RWPE2 (cell line): ENCODE data around the gene PRM1.

ENCODE experiments used
- ATAC-seq: fragments of 200-7000 bp; cut with Tn5 transposase; 3 replicates; pipeline ENCODE4 v1.9.1; 2021; ENCODE audit warnings: low read depth
- DNase-seq: peaks from one replicate; pipeline ENCODE4 v3.0.0-alpha.2; 2020; ENCODE audit warnings: low spot score
- H3K27ac ChIP-seq: fragments of 450-650 bp; 2 replicates; pipeline ENCODE4 v1.5.1; 2017; ENCODE audit warnings: mild to moderate bottlenecking; ENCODE audit not compliant: poor library complexity, severe bottlenecking
- H3K27me3 ChIP-seq: fragments of 250-450 bp; sonication (Bioruptor Pico); 2 replicates; pipeline ENCODE4 v1.5.1; 2021; ENCODE audit warnings: mild to moderate bottlenecking, moderate library complexity; ENCODE audit not compliant: insufficient read depth, poor library complexity, severe bottlenecking
- H3K36me3 ChIP-seq: fragments of 250-450 bp; sonication (Bioruptor Pico); 2 replicates; pipeline ENCODE4 v1.5.1; 2020; ENCODE audit warnings: low read depth, mild to moderate bottlenecking, moderate library complexity
- H3K4me1 ChIP-seq: fragments of 250-450 bp; sonication (Bioruptor Pico); 2 replicates; pipeline ENCODE4 v1.5.1; 2021; ENCODE audit warnings: mild to moderate bottlenecking, moderate library complexity; ENCODE audit not compliant: insufficient read depth, poor library complexity, severe bottlenecking
- H3K4me3 ChIP-seq: fragments of 250-450 bp; sonication (Bioruptor Pico); 2 replicates; pipeline ENCODE4 v1.5.1; 2021; ENCODE audit warnings: mild to moderate bottlenecking, moderate library complexity; ENCODE audit not compliant: severe bottlenecking
- H3K9me3 ChIP-seq: fragments of 250-450 bp; sonication (Bioruptor Pico); 2 replicates; pipeline ENCODE4 v1.5.1; 2021; ENCODE audit warnings: mild to moderate bottlenecking, moderate library complexity; ENCODE audit not compliant: severe bottlenecking
- TF ChIP-seq, protein P1 (sequence below): fragments of 450-650 bp; IDR thresholded peaks from one replicate; pipeline ENCODE4 v1.5.1; 2017; ENCODE audit warnings: mild to moderate bottlenecking, moderate library complexity; ENCODE audit not compliant: poor library complexity, severe bottlenecking

PRM1 gene

DNA sequence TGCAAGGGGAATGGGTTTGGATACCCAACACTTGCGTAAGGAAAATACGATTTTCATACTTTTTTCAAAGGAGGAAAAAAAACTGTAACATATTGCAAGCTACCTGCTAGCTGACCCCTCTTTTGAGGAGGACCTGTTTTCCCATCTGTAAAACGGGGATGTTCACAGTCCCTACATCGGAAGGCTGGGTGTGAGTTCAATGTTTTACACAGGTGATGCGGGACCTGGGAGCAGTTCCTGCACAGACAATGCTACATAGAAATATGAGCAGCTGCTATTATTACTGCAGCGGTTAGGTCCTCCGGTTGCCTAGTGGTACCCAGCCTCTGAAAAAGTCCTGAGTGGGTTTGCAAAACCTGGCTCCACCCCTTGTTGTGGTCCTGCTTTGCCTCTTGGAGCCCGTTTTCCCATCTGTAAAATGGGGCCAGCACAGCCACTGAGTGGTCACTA is 28.6 kb downstream of the PRM1 start:
- Histone ChIP-seq H3K36me3 (no peaks in the 10 kb centered on the region), H3K4me1 (no peaks in the 10 kb centered on the region), H3K27ac (no peak overlapping the region), H3K4me3 (no peak overlapping the region), H3K27me3 (no peaks in the 10 kb centered on the region), H3K9me3 (no peaks in the 10 kb centered on the region)
- DNase-seq (no peak), ATAC-seq (no peak)
- TF ChIP-seq, protein P1, sequence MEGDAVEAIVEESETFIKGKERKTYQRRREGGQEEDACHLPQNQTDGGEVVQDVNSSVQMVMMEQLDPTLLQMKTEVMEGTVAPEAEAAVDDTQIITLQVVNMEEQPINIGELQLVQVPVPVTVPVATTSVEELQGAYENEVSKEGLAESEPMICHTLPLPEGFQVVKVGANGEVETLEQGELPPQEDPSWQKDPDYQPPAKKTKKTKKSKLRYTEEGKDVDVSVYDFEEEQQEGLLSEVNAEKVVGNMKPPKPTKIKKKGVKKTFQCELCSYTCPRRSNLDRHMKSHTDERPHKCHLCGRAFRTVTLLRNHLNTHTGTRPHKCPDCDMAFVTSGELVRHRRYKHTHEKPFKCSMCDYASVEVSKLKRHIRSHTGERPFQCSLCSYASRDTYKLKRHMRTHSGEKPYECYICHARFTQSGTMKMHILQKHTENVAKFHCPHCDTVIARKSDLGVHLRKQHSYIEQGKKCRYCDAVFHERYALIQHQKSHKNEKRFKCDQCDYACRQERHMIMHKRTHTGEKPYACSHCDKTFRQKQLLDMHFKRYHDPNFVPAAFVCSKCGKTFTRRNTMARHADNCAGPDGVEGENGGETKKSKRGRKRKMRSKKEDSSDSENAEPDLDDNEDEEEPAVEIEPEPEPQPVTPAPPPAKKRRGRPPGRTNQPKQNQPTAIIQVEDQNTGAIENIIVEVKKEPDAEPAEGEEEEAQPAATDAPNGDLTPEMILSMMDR, result no peak

DNA sequence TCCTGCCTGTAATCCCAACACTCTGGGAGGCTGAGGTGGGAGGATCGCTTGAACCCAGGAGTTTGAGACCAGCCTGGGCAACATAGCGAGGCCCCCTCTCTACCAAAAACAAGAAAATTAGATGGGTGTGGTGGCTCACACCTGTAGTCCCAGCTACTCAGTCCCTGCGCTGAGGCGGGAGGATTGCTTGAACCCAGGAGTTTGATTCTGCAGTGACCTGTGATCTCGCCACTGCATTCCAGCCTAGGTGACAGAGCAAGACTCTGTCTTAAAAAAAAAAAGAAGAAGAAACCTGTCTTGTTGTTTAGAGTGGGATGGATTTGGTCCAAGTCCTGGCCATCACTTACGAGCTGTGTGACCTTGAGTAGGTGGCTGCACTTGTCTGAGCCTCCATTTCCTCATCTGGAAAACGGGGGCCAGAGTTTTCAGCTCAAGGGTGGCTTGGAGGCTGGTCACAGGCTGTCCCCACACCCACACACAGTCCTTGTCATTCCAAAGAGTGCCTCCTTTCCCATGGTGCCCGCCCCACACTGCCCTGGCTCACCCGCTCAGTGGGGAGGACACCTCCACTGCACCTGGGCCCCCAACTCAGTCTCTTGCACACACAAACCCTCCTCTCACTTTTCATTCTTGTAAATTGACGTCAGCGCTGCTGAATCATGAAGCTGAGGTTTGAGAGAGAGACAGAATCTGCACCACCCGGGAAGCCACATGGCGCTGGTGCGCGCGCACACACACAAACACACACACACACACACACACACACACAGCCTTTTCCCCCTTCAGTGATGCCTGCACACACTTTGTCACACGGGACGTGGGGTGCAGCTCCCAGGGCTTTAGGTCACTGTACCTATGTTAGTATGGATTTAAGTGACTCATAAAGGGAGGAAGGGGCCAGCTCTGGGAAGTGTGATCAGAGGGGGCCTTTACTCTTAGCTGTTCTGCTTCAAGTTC is 29.3 kb downstream of the PRM1 start:
- no peak for DNase-seq
- H3K4me1 ChIP-seq, result no peaks in the 10 kb centered on the region
- no peak for ATAC-seq
- H3K9me3 ChIP-seq, result no peaks in the 10 kb centered on the region
- H3K27me3 ChIP-seq, result no peaks in the 10 kb centered on the region
- no peaks in the 10 kb centered on the region for H3K36me3 ChIP-seq
- TF ChIP-seq, protein P1, result no peak
- H3K4me3 ChIP-seq, result no peak overlapping the region
- no peak overlapping the region for H3K27ac ChIP-seq

DNA sequence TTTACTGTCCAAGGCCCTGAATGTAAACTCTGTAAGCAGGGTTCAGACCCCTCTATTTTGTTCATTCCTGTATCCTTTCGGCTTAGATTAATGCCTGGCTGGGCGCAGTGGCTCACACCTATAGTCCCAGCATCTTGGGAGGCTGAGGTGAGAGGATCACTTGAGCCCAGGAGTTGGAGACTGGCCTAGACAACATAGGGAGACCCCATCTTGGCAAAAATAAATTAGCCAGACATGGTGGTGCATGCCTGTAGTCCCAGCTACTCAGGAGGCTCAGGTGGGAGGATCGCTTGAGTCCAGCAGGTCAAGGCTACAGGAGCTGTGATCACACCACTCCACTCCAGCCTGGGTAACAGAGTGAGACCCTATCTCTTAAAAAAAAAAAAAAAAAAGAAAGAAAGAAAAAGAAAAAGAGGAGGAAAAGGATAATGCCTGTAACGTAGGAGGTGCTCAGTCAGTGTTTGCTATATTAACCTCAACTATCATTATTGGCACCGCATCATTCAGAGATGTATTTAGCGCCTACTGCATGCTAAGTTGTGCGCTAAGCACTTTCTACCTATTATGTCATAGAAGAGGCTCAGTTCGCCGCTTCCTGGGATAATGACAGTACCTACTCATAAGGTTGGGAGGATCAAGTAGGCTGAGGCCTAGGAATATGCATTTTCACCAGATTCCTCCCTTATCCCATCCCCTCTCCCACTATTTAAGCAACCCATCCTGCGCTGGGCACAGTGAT is 30.2 kb downstream of the PRM1 start:
- Histone ChIP-seq H3K9me3 (no peaks in the 10 kb centered on the region), H3K4me1 (no peaks in the 10 kb centered on the region), H3K27ac (no peak overlapping the region), H3K36me3 (no peaks in the 10 kb centered on the region), H3K27me3 (no peaks in the 10 kb centered on the region), H3K4me3 (no peak overlapping the region)
- DNase-seq (no peak), ATAC-seq (no peak)
- TF ChIP-seq, protein P1, result no peak

DNA sequence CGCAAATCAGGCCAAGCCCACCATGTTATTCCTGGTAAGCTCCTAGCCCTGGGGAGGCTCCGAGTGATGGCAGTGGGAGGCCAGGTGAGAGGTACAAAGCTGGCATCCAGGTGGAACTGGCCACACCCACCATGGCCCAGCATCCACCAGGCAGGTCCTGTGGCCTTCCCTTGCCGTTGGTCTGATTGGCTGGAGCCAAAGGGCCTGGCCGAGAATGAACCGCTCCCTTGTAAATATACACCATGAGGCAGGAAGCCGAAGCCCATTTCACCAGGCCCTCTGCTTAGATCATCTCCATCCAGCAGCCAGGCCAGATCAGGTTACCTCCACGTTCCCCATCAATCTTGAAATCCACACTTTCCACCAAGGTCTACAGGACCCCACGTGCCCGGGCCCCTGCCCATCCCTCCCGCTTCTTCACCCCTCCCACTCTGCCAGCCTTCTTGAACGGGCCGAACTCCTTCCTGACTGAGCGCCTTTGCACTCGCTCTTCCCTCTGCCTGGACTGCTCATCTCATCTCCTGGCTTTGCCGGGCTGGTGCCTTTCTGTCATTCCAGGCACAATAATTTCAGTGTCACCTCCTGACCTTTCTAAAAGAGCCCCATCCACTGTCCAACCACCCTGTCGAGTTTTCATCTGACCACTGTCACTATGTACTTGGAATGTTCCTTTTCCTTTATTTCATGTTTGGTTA is 30.9 kb downstream of the PRM1 start:
- Histone ChIP-seq H3K36me3 (no peaks in the 10 kb centered on the region), H3K27ac (no peak overlapping the region), H3K9me3 (no peaks in the 10 kb centered on the region), H3K27me3 (no peaks in the 10 kb centered on the region), H3K4me3 (no peak overlapping the region), H3K4me1 (no peaks in the 10 kb centered on the region)
- DNase-seq, result no peak
- peak; percentile 51 for ATAC-seq
- TF ChIP-seq, protein P1, result no peak
